HCT116 (cell line): ENCODE measurements around the gene TXLNG. TPM values are rescaled to one million over a fixed set of nuclear protein-coding genes. Genes with fewer than 3 reads are reported as not detected.

Experiments
- ATAC-seq: fragments of 200-7000 bp; cut with Tn5 transposase; 2 replicates; pipeline ENCODE4 v1.9.1; 2020; ENCODE audit warnings: mild to moderate bottlenecking, moderate library complexity
- BruUV-seq: library from RNA; stranded (reverse); fragments of 400-500 nt; replicated peaks from 2 replicates; lab custom pipeline; 2021; lab: Mats Ljungman, UMichigan
- CTCF ChIA-PET: fragments of 300-600 bp; sonication (Branson Sonifier 250); formaldehyde crosslinking; loops from one replicate; lab custom pipeline; 2021; ENCODE audit warnings: antibody characterized with exemption; lab: Charles Lee
- POLR2A ChIA-PET: fragments of 300-600, 350-600 bp; sonication (Branson Sonifier 250); formaldehyde crosslinking; loops from one replicate; lab custom pipeline; 2021; ENCODE audit warnings: antibody characterized with exemption; lab: Charles Lee
- RAD21 ChIA-PET, 2 experiments: fragments of 300-600 bp; sonication (Branson Sonifier 250); formaldehyde crosslinking; loops; one replicate each; lab custom pipeline; 2023; ENCODE audit warnings: low total read pairs in 2 of 2; ENCODE audit not compliant: uncharacterized antibody in 2 of 2, unreplicated experiment in 2 of 2, low non-redundant PET in 1 of 2; lab: Charles Lee
- DNase-seq: peaks from one replicate; pipeline ENCODE4 v3.0.0-alpha.2; 2010; ENCODE audit warnings: low read depth, low spot score
- H2AFZ ChIP-seq: fragments of 200-600 bp; shearing (Covaris generic), sonication (generic); 2 replicates; pipeline ENCODE4 v1.6.1; 2017; ENCODE audit warnings: low read depth, mixed run types, mixed read lengths, antibody characterized with exemption, low read length; ENCODE audit not compliant: poor library complexity, severe bottlenecking
- H3K27ac ChIP-seq: 2 replicates; pipeline ENCODE4 v1.5.1; 2012; ENCODE audit warnings: low read depth, low read length
- H3K27me3 ChIP-seq: fragments of 200-600 bp; sonication (generic); 2 replicates; pipeline ENCODE4 v1.6.1; 2016; ENCODE audit warnings: mixed run types, low read length, mixed read lengths; ENCODE audit not compliant: insufficient read depth
- H3K36me3 ChIP-seq, 2 experiments: fragments of 200-500 bp in 1 of 2; fragments of 200-600 bp in 1 of 2; sonication (Bioruptor generic) in 1 of 2; sonication (generic) in 1 of 2; 2 replicates each; pipeline versions ENCODE4 v1.5.1 to v1.6.1; 2014 to 2016; ENCODE audit warnings: low read length in 2 of 2, inconsistent platforms in 1 of 2, mixed read lengths in 1 of 2, mixed run types in 1 of 2; ENCODE audit not compliant: insufficient read depth in 2 of 2, control insufficient read depth in 1 of 2
- H3K4me1 ChIP-seq, 2 experiments: fragments of 200-600 bp in 1 of 2; sonication (generic) in 1 of 2; 2 replicates each; pipeline versions ENCODE4 v1.5.1 to v1.6.1; 2012 to 2017; ENCODE audit warnings: low read length in 2 of 2, inconsistent platforms in 1 of 2, mild to moderate bottlenecking in 1 of 2, mixed read lengths in 1 of 2, mixed run types in 1 of 2, moderate library complexity in 1 of 2; ENCODE audit not compliant: insufficient read depth in 2 of 2, control insufficient read depth in 1 of 2
- H3K4me2 ChIP-seq: fragments of 200-600 bp; sonication (generic); 2 replicates; pipeline ENCODE4 v1.6.1; 2017; ENCODE audit warnings: mixed run types, low read length, mixed read lengths
- H3K4me3 ChIP-seq, 2 experiments: fragments of 200-600 bp in 1 of 2; sonication (generic) in 1 of 2; replicated peaks in 1 of 2; 2 replicates each; pipeline ENCODE4 v1.5.1; 2011 to 2016; ENCODE audit warnings: low read length in 2 of 2, control low read depth in 1 of 2, low read depth in 1 of 2, mild to moderate bottlenecking in 1 of 2, mixed read lengths in 1 of 2, mixed run types in 1 of 2
- H3K79me2 ChIP-seq: fragments of 200-600 bp; sonication (generic); 2 replicates; pipeline ENCODE4 v1.6.1; 2017; ENCODE audit warnings: mild to moderate bottlenecking, mixed run types, low read length, moderate library complexity, mixed read lengths; ENCODE audit not compliant: insufficient read depth
- H3K9ac ChIP-seq: fragments of 200-600 bp; sonication (generic); 2 replicates; pipeline ENCODE4 v1.6.1; 2016; ENCODE audit warnings: low read length, mixed read lengths
- H3K9me2 ChIP-seq: fragments of 200-600 bp; sonication (generic), shearing (Covaris generic); 2 replicates; pipeline ENCODE4 v1.6.1; 2017; ENCODE audit warnings: mixed run types, mild to moderate bottlenecking, moderate library complexity; ENCODE audit not compliant: insufficient read depth
- H3K9me3 ChIP-seq, 2 experiments: fragments of 200-500 bp in 1 of 2; fragments of 200-600 bp in 1 of 2; sonication (Bioruptor generic) in 1 of 2; sonication (generic) in 1 of 2; 2 replicates each; pipeline ENCODE4 v1.6.1; 2014 to 2017; ENCODE audit warnings: low read length in 2 of 2, mixed read lengths in 2 of 2, inconsistent platforms in 1 of 2, low read depth in 1 of 2, mild to moderate bottlenecking in 1 of 2, mixed run types in 1 of 2, moderate library complexity in 1 of 2; ENCODE audit not compliant: control insufficient read depth in 1 of 2, insufficient read depth in 1 of 2
- H4K20me1 ChIP-seq: fragments of 200-600 bp; sonication (generic), shearing (Covaris generic); 2 replicates; pipeline ENCODE4 v1.6.1; 2017; ENCODE audit warnings: mixed run types, mild to moderate bottlenecking, moderate library complexity; ENCODE audit not compliant: insufficient read depth
- ATF3 ChIP-seq: IDR thresholded peaks from 2 replicates; pipeline ENCODE4 v1.6.1; 2012
- CBX3 ChIP-seq: IDR thresholded peaks from 2 replicates; pipeline ENCODE4 v1.6.1; 2012; ENCODE audit warnings: low read depth
- CEBPB ChIP-seq: IDR thresholded peaks from 2 replicates; pipeline ENCODE4 v1.6.1; 2012; ENCODE audit warnings: low read depth
- CTCF ChIP-seq, 3 experiments: fragments of 200-600 bp in 1 of 3; sonication (generic) in 1 of 3; IDR thresholded peaks in 2 of 3; conservative IDR thresholded peaks in 1 of 3; 2 replicates each; pipeline ENCODE4 v1.5.1; 2012 to 2017; ENCODE audit warnings: low read depth in 2 of 3, low read length in 2 of 3, antibody characterized with exemption in 1 of 3, borderline replicate concordance in 1 of 3, control low read depth in 1 of 3, mild to moderate bottlenecking in 1 of 3, mixed read lengths in 1 of 3, mixed run types in 1 of 3, moderate library complexity in 1 of 3; ENCODE audit not compliant: insufficient read depth in 1 of 3
- EGR1 ChIP-seq: IDR thresholded peaks from 2 replicates; pipeline ENCODE4 v1.6.1; 2012; ENCODE audit warnings: low read depth
- ELF1 ChIP-seq: IDR thresholded peaks from 2 replicates; pipeline ENCODE4 v1.6.1; 2012; ENCODE audit warnings: low read depth, borderline replicate concordance
- EZH2 ChIP-seq: fragments of 200-600 bp; sonication (generic); IDR thresholded peaks from 2 replicates; pipeline ENCODE4 v1.6.1; 2017; ENCODE audit warnings: antibody characterized with exemption, mixed run types
- EZH2phosphoT487 ChIP-seq: fragments of 200-600 bp; IDR thresholded peaks from 2 replicates; pipeline ENCODE4 v1.6.1; 2018; ENCODE audit warnings: antibody characterized with exemption, borderline replicate concordance
- FOSL1 ChIP-seq: IDR thresholded peaks from 2 replicates; pipeline ENCODE4 v1.6.1; 2012; ENCODE audit warnings: low read depth
- POLR2A ChIP-seq: IDR thresholded peaks from 2 replicates; pipeline ENCODE4 v1.7.0; 2011; ENCODE audit warnings: borderline replicate concordance; ENCODE audit not compliant: insufficient read depth, insufficient read length; ENCODE audit errors: extremely low read depth
- POLR2AphosphoS5 ChIP-seq: IDR thresholded peaks from 2 replicates; pipeline ENCODE4 v1.6.1; 2011; ENCODE audit warnings: mild to moderate bottlenecking, low read depth, low read length, moderate library complexity
- RAD21 ChIP-seq: IDR thresholded peaks from 2 replicates; pipeline ENCODE4 v1.6.1; 2012; ENCODE audit warnings: low read depth, mild to moderate bottlenecking
- REST ChIP-seq: IDR thresholded peaks from 2 replicates; pipeline ENCODE4 v1.6.1; 2012; ENCODE audit warnings: low read depth
- SIN3A ChIP-seq: IDR thresholded peaks from 2 replicates; pipeline ENCODE4 v1.6.1; 2012; ENCODE audit warnings: low read depth
- SP1 ChIP-seq: IDR thresholded peaks from 2 replicates; pipeline ENCODE4 v1.6.1; 2012; ENCODE audit warnings: low read depth
- TCF7L2 ChIP-seq: IDR thresholded peaks from 2 replicates; pipeline ENCODE4 v1.7.0; 2011; ENCODE audit warnings: borderline replicate concordance, inconsistent platforms; ENCODE audit not compliant: insufficient read depth, insufficient read length; ENCODE audit errors: extremely low read depth
- YY1 ChIP-seq: IDR thresholded peaks from 2 replicates; pipeline ENCODE4 v1.6.1; 2011; ENCODE audit warnings: low read length, low read depth, moderate library complexity, mild to moderate bottlenecking; ENCODE audit not compliant: insufficient replicate concordance; ENCODE audit errors: extremely low read depth
- ZBTB33 ChIP-seq: IDR thresholded peaks from 2 replicates; pipeline ENCODE4 v1.6.1; 2011; ENCODE audit warnings: mild to moderate bottlenecking, low read length, moderate library complexity; ENCODE audit not compliant: insufficient replicate concordance; ENCODE audit errors: extremely low read depth
- ZFX ChIP-seq: fragments of 450-650 bp; IDR thresholded peaks from 2 replicates; pipeline ENCODE4 v1.6.1; 2017
- ZNF274 ChIP-seq: fragments of 200-500 bp; sonication (Bioruptor generic); IDR thresholded peaks from 2 replicates; pipeline ENCODE4 v1.6.1; 2014; ENCODE audit warnings: mild to moderate bottlenecking, low read depth, low read length, inconsistent platforms
- intact Hi-C: fragments of 100-400 bp; cut with micrococcal nuclease; formaldehyde crosslinking; loops from 2 replicates; pipeline ENCODE4 v1.10.0; 2022
- total RNA-seq: library from RNA; stranded (reverse); gene quantifications from one replicate; pipeline ENCODE4 v1.2.1, GENCODE V29; 2021; ENCODE audit not compliant: unreplicated experiment

Gene TXLNG
- total RNA-seq, 1 experiment from 2014 or later = 22.9 TPM

GRCh38 chrX:16797841-16798240, 11.6 kb downstream of the TXLNG start:
- H3K27ac ChIP-seq = no peak overlapping the region
- H3K27me3 ChIP-seq = no peaks in the 10 kb centered on the region
- ATAC-seq (no peak), DNase-seq (no peak)
- no peaks in the 10 kb centered on the region for H3K9me2 ChIP-seq
- H3K9ac ChIP-seq = no peak overlapping the region
- BruUV-seq = no TSS peak
- H3K4me2 ChIP-seq = no peak overlapping the region
- H4K20me1 ChIP-seq = no peaks in the 10 kb centered on the region
- H3K9me3 ChIP-seq = no peaks in the 10 kb centered on the region
- no peak overlapping the region for H2AFZ ChIP-seq
- no peak overlapping the region for H3K4me3 ChIP-seq
- intact Hi-C loops = no loop called here
- TF ChIP-seq ZBTB33 (no peak), CBX3 (no peak), POLR2A (no peak), ATF3 (no peak), RAD21 (no peak), EGR1 (no peak), FOSL1 (no peak), SP1 (no peak), ZFX (no peak), EZH2 (no peak), SIN3A (no peak), REST (no peak), YY1 (no peak), TCF7L2 (no peak), POLR2AphosphoS5 (no peak), CTCF (IDR thresholded peaks at IDR 0.05 in 2 of 3, conservative IDR thresholded peaks at IDR 0.05 in 1 of 3; ENCODE audit: borderline replicate concordance in 1 of 3, insufficient read depth in 1 of 3, low read depth in 2 of 3, low read length in 2 of 3) (no peak), EZH2phosphoT487 (no peak), ZNF274 (no peak), CEBPB (no peak), ELF1 (no peak)
- CTCF ChIA-PET = no interaction called here
- H3K4me1 ChIP-seq = no peaks in the 10 kb centered on the region
- RAD21 ChIA-PET = no interaction called here
- H3K36me3 ChIP-seq = peaks cover 3 to 12% of the 10 kb centered on the region in 2 experiments; a peak in 2 of 4 replicates
- H3K79me2 ChIP-seq = peaks cover 85% of the 10 kb centered on the region
- POLR2A ChIA-PET = interaction anchor here (1.9 kb wide), 1 partner anchor 78 kb away, joined by 4 read pairs; the partner anchor contains the start of gene SYAP1
